ENCODE measurements around the gene KRTAP10-12. TPM values are rescaled to one million over a fixed set of nuclear protein-coding genes. Genes with fewer than 3 reads are reported as not detected.

KRTAP10-12 gene
- total RNA-seq, 3 donors from 2014 or later: not detected

DNA sequence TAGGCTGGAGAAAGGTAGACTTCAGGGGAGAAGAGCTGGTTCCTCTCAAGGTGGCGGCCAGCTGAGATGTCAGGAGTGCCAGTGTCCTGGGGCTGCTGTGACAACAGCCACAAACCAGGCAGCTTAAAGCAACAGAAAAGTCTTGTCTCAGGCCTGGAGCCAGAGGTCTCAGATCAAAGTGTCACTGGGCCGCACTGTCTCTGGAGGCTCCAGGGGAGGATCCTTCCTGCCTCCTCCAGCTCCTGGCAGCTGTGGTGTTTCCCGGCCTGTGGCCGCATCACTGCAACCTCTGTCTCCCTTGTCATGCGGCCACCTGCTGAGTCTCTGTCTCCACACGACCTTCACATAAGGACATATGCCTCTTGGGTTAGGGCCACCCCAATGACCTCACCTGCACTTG is 38.8 kb downstream of the KRTAP10-12 start:
- no peaks in the 10 kb centered on the region for H3K36me3 Mint-ChIP-seq (ENCODE audit: insufficient read depth)
- H3K4me3 Mint-ChIP-seq: no peak overlapping the region
- DNase-seq (no peak), ATAC-seq (no peak)
- H3K27me3 Mint-ChIP-seq (ENCODE audit: low read depth): no peaks in the 10 kb centered on the region
- peaks cover 2% of the 10 kb centered on the region for H3K4me1 Mint-ChIP-seq (ENCODE audit: low read depth)
- H3K9me3 Mint-ChIP-seq: no peaks in the 10 kb centered on the region

DNA sequence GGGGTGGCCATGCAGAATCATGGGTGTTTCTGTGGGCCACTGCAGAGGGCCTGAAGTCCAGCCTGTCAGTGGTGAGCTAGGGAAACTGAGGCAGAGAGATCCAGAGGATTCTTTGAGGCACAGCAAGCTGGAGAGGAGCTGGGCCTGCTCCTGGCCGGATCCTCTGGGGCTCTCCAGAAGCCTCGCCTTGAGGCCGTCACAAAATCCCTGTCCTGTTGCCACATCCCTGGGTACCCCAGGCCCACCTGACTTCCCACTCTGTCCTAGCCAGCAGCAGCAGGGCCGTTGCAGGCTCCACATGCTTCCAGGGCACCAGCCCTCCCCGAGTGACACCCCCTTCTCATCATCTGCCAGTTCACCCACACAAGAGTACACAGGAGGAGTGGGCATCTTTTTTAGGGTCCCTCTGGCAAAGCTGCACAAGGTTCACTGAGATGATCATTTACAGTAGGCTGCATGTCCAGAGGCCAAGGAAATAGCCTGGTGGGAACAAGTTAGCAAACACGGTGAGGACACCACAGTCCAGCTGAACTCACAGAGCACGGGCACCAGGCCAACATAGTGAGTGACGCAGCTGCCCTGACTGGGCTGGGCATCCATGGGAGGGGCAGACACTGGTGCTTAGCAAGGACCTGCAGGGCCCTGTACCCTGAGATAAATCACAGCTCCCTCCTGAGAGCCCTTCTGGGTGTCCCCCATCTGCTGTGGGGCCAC is 39.5 kb downstream of the KRTAP10-12 start:
- DNase-seq (no peak), ATAC-seq (no peak)
- Mint-ChIP-seq H3K36me3 (ENCODE audit: insufficient read depth) (no peaks in the 10 kb centered on the region), H3K4me1 (ENCODE audit: low read depth) (peaks cover 2% of the 10 kb centered on the region), H3K4me3 (no peak overlapping the region), H3K27me3 (ENCODE audit: low read depth) (no peaks in the 10 kb centered on the region), H3K9me3 (no peaks in the 10 kb centered on the region)

DNA sequence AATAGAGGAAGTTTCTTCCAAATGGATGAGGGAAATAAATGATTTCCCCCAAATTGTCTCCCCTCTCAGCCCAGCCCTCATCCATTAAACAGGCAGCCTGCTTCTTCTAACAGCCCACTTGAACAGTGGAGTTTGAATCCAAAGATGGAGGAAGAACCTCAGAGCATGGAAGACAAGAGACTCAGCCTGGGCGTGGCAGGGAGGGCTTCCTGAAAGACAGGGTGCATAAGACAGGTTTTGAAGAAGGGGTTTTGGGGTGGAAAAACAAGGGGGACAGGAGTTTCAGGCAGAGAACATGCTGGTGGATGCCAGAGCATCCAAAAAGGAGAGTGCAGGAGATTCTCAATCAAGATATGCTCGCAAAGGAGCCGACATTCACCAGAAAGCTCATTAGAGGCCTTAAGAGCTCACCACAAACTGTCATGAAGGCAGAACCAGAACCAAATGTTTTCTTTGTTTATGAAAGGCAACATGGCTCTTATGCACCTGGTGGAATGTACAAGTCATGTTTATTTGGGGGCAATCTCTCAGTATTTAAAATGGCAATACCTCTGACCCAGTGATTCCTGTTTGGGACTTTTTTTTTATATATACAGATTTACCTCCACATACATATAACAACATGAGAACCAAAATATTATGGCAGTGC is 40.9 kb downstream of the KRTAP10-12 start:
- ATAC-seq (no peak), DNase-seq (no peak)
- no peaks in the 10 kb centered on the region for H3K27me3 Mint-ChIP-seq (ENCODE audit: low read depth)
- H3K36me3 Mint-ChIP-seq (ENCODE audit: insufficient read depth): no peaks in the 10 kb centered on the region
- H3K4me1 Mint-ChIP-seq (ENCODE audit: low read depth): peaks cover 3% of the 10 kb centered on the region
- no peaks in the 10 kb centered on the region for H3K9me3 Mint-ChIP-seq
- no peak overlapping the region for H3K4me3 Mint-ChIP-seq

DNA sequence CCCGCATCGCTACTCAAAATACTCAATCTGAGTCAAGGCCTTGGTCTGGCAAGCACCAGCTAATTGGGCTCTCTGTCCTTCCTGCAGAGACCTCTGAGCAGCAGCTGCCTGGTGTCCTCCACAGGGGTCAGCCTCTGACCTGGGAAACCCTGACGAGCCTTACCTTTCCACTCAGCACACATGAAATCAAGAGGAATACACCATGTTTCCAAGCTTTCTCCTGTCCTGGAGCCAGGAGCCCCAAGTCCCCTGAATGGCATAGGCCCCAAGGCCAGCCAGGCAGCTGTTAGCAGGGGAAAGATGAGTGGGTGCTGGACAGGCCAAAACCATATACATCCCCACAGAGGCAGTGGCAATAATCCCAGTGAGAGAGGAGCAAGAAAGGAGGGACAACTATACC is 41.6 kb downstream of the KRTAP10-12 start:
- ATAC-seq (no peak), DNase-seq (no peak)
- Mint-ChIP-seq H3K36me3 (ENCODE audit: insufficient read depth) (no peaks in the 10 kb centered on the region), H3K4me1 (ENCODE audit: low read depth) (peaks cover 3% of the 10 kb centered on the region), H3K9me3 (no peaks in the 10 kb centered on the region), H3K4me3 (no peak overlapping the region), H3K27me3 (ENCODE audit: low read depth) (no peaks in the 10 kb centered on the region)

DNA sequence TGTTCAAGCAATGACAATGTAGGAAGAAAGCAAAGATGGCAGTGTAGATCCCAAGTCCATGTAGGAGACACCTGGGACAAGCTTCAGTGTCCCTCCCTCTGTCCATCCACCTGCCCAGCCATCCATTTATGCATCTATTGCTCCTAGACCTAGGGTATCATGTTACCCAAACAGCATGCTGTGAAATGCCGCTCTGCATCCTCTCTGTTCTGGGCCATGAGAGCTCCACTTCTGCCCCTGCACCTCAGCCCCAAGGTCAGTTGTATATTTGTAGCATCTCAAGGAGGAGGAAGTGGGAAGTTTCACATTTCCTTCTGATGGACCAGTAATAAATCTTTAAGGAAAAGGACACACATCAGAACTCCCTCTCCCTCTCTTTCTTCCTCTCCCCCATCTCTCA is 42.3 kb downstream of the KRTAP10-12 start:
- H3K27me3 Mint-ChIP-seq (ENCODE audit: low read depth): no peaks in the 10 kb centered on the region
- no peaks in the 10 kb centered on the region for H3K9me3 Mint-ChIP-seq
- ATAC-seq (no peak), DNase-seq (no peak)
- H3K36me3 Mint-ChIP-seq (ENCODE audit: insufficient read depth): no peaks in the 10 kb centered on the region
- peaks cover 3% of the 10 kb centered on the region for H3K4me1 Mint-ChIP-seq (ENCODE audit: low read depth)
- H3K4me3 Mint-ChIP-seq: no peak overlapping the region

DNA sequence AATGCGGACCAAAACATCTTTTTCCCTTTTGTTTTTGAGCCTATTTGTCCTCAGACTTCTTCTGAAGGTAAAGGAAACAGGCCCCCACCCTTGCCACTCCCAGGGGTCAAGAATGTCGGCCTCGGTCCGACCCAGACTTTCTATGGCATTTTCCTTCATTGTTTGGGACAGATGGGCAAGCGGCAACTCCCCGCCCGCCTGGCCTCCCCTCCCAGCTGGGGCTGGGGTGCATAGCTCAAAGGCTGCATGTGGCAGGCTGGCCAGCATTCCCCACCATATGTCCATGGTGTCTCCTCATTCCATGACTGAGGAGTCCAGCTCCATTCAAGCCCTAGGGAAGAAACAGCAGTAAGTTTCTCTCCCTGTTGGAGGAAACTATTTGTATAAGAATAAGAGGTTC is 43.8 kb downstream of the KRTAP10-12 start:
- peaks cover 3% of the 10 kb centered on the region for H3K4me1 Mint-ChIP-seq (ENCODE audit: low read depth)
- no peak overlapping the region for H3K4me3 Mint-ChIP-seq
- no peaks in the 10 kb centered on the region for H3K9me3 Mint-ChIP-seq
- no peak for DNase-seq
- H3K36me3 Mint-ChIP-seq (ENCODE audit: insufficient read depth): no peaks in the 10 kb centered on the region
- H3K27me3 Mint-ChIP-seq (ENCODE audit: low read depth): no peaks in the 10 kb centered on the region
- ATAC-seq: no peak

DNA sequence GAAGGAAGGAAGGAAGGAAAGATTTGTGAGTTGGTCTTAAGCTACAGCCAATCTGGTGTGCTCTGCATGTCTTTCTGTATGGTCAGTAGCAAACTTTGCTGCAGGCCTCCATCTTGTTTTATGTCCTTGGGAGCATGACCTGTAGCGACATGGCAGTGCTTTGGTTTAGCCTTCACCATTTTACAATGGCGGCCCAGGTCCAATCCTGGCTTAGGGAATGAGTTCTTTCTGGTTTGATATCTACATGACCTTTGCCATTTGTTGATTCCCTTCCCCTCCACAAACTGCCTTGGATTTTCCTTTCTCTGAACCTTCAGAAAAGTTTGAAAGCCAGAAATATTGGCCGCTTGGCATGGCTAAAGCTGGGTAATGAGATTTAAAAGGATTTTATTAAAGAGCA is 44.9 kb downstream of the KRTAP10-12 start:
- no peaks in the 10 kb centered on the region for H3K9me3 Mint-ChIP-seq
- no peak for ATAC-seq
- no peaks in the 10 kb centered on the region for H3K27me3 Mint-ChIP-seq (ENCODE audit: low read depth)
- DNase-seq: no peak
- peaks cover 3% of the 10 kb centered on the region for H3K4me1 Mint-ChIP-seq (ENCODE audit: low read depth)
- H3K4me3 Mint-ChIP-seq: no peak overlapping the region
- no peaks in the 10 kb centered on the region for H3K36me3 Mint-ChIP-seq (ENCODE audit: insufficient read depth)

DNA sequence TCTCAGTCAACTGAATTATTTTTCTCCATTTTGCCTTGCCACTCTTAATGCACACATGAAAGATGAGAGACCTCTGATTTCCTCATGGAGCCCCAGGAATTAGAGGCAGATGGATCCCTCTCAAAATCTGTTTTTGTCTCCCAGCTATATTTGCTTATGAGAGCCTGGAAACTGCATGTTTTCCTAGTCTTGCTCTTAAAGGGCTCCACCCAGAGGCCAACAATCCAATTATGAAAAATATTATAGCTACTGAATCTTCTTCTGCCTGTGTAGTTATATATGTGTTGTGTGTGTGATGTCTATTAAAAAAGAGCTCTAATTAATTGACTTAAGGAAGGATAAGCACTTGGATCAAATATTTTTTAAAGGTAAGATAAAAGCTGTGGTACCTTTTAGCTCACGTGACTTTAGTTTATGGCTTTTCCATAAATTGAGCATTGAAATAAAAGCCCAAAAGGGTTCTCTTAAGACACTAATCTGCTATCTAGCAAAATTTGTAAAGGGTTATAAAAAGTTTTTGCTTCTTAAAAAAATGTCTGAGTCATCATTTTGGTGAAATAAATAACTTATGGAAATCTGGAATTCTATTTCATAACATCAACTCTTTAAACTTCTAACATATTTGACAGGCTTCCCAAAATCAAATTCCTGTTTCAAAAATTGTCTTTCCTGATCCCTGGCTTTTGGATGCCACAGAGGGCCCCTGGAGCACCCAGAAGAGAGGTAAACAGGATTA is 45.6 kb downstream of the KRTAP10-12 start:
- Mint-ChIP-seq H3K36me3 (ENCODE audit: insufficient read depth) (no peaks in the 10 kb centered on the region), H3K4me1 (ENCODE audit: low read depth) (peaks cover 3% of the 10 kb centered on the region), H3K27me3 (ENCODE audit: low read depth) (no peaks in the 10 kb centered on the region), H3K4me3 (no peak overlapping the region), H3K9me3 (no peaks in the 10 kb centered on the region)
- no peak for ATAC-seq
- no peak for DNase-seq

Other genes with a start within 250 kb of the KRTAP10-12 start
- gene LRRC3, start 241.7 kb upstream of the KRTAP10-12 start, total RNA-seq: under 1 TPM; 0.24 to 0.57 (median 0.35) TPM
- not detected for gene KRTAP10-1, start 157.0 kb upstream of the KRTAP10-12 start, total RNA-seq
- gene KRTAP10-2, start 145.7 kb upstream of the KRTAP10-12 start, total RNA-seq: not detected
- gene KRTAP10-3, start 138.4 kb upstream of the KRTAP10-12 start, total RNA-seq: not detected
- not detected for gene KRTAP10-4, start 123.4 kb upstream of the KRTAP10-12 start, total RNA-seq
- gene KRTAP10-5, start 116.6 kb upstream of the KRTAP10-12 start, total RNA-seq: not detected
- not detected for gene KRTAP10-6, start 104.7 kb upstream of the KRTAP10-12 start, total RNA-seq
- gene KRTAP10-7, start 96.6 kb upstream of the KRTAP10-12 start, total RNA-seq: not detected
- not detected for gene KRTAP10-8, start 85.1 kb upstream of the KRTAP10-12 start, total RNA-seq
- not detected for gene KRTAP10-9, start 70.1 kb upstream of the KRTAP10-12 start, total RNA-seq
- gene KRTAP10-10, start 59.8 kb upstream of the KRTAP10-12 start, total RNA-seq: not detected
- not detected for gene KRTAP10-11, start 50.8 kb upstream of the KRTAP10-12 start, total RNA-seq
- gene KRTAP12-4, start 42.5 kb upstream of the KRTAP10-12 start, total RNA-seq: not detected
- not detected for gene KRTAP12-3, start 39.2 kb upstream of the KRTAP10-12 start, total RNA-seq
- not detected for gene KRTAP12-2, start 30.2 kb upstream of the KRTAP10-12 start, total RNA-seq
- gene KRTAP12-1, start 15.0 kb upstream of the KRTAP10-12 start, total RNA-seq: not detected
- not detected for gene TSPEAR, start 14.4 kb downstream of the KRTAP10-12 start, total RNA-seq
- gene UBE2G2, start 104.6 kb downstream of the KRTAP10-12 start, total RNA-seq: 100 to 1,000 TPM; 138 to 144 (median 140) TPM
- 100 to 1,000 TPM in 1 of 3 donors, 10 to 100 TPM in 2; 87.0 to 107 (median 93.4) TPM for gene SUMO3, start 120.9 kb downstream of the KRTAP10-12 start, total RNA-seq
- gene PTTG1IP, start 176.5 kb downstream of the KRTAP10-12 start, total RNA-seq: 10 to 100 TPM; 33.8 to 37.6 (median 34.6) TPM
- 100 to 1,000 TPM; 175 to 195 (median 180) TPM for gene ITGB2, start 223.7 kb downstream of the KRTAP10-12 start, total RNA-seq
- 100 to 1,000 TPM; 100 to 130 (median 126) TPM for gene SLX9, start 242.9 kb downstream of the KRTAP10-12 start, total RNA-seq

Data from activated T-cell treated with anti-CD3 and anti-CD28 coated beads, Interleukin-2, amount 50 U/mL, for 4 hours (primary cell).